Neuronal stem cell (in vitro differentiated cells): ENCODE results near the gene CCNDBP1. TPM values are rescaled to one million over a fixed set of nuclear protein-coding genes. Genes with fewer than 3 reads are reported as not detected.

ENCODE experiments used
- DNase-seq: peaks from one replicate; pipeline ENCODE4 v3.0.0-alpha.2; 2013; ENCODE audit warnings: low spot score
- H2AFZ ChIP-seq: one replicate; pipeline ENCODE4 v1.6.1; 2013; ENCODE audit warnings: mild to moderate bottlenecking, low read length, inconsistent platforms
- H2AK5ac ChIP-seq: 2 replicates; pipeline ENCODE4 v1.6.1; 2013; ENCODE audit warnings: low read depth, mild to moderate bottlenecking, inconsistent platforms, low read length, moderate library complexity, mixed read lengths
- H2BK120ac ChIP-seq: 2 replicates; pipeline ENCODE4 v1.6.1; 2013; ENCODE audit warnings: low read depth, mild to moderate bottlenecking, inconsistent platforms, low read length, moderate library complexity, mixed read lengths
- H2BK12ac ChIP-seq: one replicate; pipeline ENCODE4 v1.6.1; 2013; ENCODE audit warnings: low read length, inconsistent platforms
- H2BK15ac ChIP-seq: 2 replicates; pipeline ENCODE4 v1.6.1; 2013; ENCODE audit warnings: mild to moderate bottlenecking, low read length, inconsistent platforms, mixed read lengths
- H2BK5ac ChIP-seq: one replicate; pipeline ENCODE4 v1.6.1; 2013; ENCODE audit warnings: inconsistent platforms, mild to moderate bottlenecking, low read length, moderate library complexity
- H3K14ac ChIP-seq: one replicate; pipeline ENCODE4 v1.6.1; 2013; ENCODE audit warnings: low read length, inconsistent platforms
- H3K18ac ChIP-seq: 2 replicates; pipeline ENCODE4 v1.6.1; 2013; ENCODE audit warnings: low read length, inconsistent platforms
- H3K23ac ChIP-seq: 2 replicates; pipeline ENCODE4 v1.6.1; 2013; ENCODE audit warnings: low read depth, mild to moderate bottlenecking, mixed read lengths, low read length, inconsistent platforms; ENCODE audit not compliant: poor library complexity
- H3K27ac ChIP-seq: replicated peaks from 3 replicates; pipeline ENCODE4 v1.5.1; 2013; ENCODE audit warnings: low read length, inconsistent platforms
- H3K27me3 ChIP-seq, 3 experiments: 2 replicates each; pipeline ENCODE4 v1.6.1; 2013; ENCODE audit warnings: low read length in 3 of 3, mild to moderate bottlenecking in 2 of 3, inconsistent platforms in 1 of 3, low read depth in 1 of 3, mixed read lengths in 1 of 3, moderate library complexity in 1 of 3; ENCODE audit not compliant: control insufficient read depth in 3 of 3, insufficient read depth in 3 of 3
- H3K36me3 ChIP-seq, 2 donors: replicated peaks in 1 of 2; 2 replicates each; pipeline ENCODE4 v1.6.1; 2013; ENCODE audit warnings: low read length in 2 of 2; ENCODE audit not compliant: control insufficient read depth in 2 of 2, insufficient read depth in 2 of 2
- H3K4ac ChIP-seq: 2 replicates; pipeline ENCODE4 v1.6.1; 2013; ENCODE audit warnings: inconsistent platforms, mild to moderate bottlenecking, low read length, moderate library complexity
- H3K4me1 ChIP-seq, 2 donors: 1 replicate in 1 of 2; 2 replicates in 1 of 2; pipeline ENCODE4 v1.6.1; 2013; ENCODE audit warnings: low read length in 2 of 2, low read depth in 1 of 2; ENCODE audit not compliant: control insufficient read depth in 2 of 2, insufficient read depth in 1 of 2
- H3K4me2 ChIP-seq: one replicate; pipeline ENCODE4 v1.6.1; 2013; ENCODE audit warnings: mild to moderate bottlenecking, low read length, inconsistent platforms; ENCODE audit not compliant: insufficient read depth, poor library complexity, severe bottlenecking
- H3K4me3 ChIP-seq, 2 donors: 2 replicates each; pipeline ENCODE4 v1.5.1; 2013; ENCODE audit warnings: low read length in 2 of 2, mild to moderate bottlenecking in 2 of 2, inconsistent platforms in 1 of 2, moderate library complexity in 1 of 2
- H3K79me1 ChIP-seq: one replicate; pipeline ENCODE4 v1.6.1; 2013; ENCODE audit warnings: low read depth, mild to moderate bottlenecking, inconsistent platforms, low read length, moderate library complexity
- H3K9ac ChIP-seq: one replicate; pipeline ENCODE4 v1.6.1; 2013; ENCODE audit warnings: mild to moderate bottlenecking, low read depth, low read length, inconsistent platforms; ENCODE audit not compliant: poor library complexity
- H3K9me3 ChIP-seq, 2 donors: replicated peaks in 1 of 2; 2 replicates each; pipeline versions ENCODE3 to v1.6.1; 2013; ENCODE audit warnings: low read length in 2 of 2, mild to moderate bottlenecking in 2 of 2, inconsistent platforms in 1 of 2, low read depth in 1 of 2, mixed read lengths in 1 of 2, moderate library complexity in 1 of 2; ENCODE audit not compliant: control insufficient read depth in 2 of 2, insufficient read depth in 1 of 2
- H4K8ac ChIP-seq: one replicate; pipeline ENCODE4 v1.6.1; 2013; ENCODE audit warnings: low read depth, mild to moderate bottlenecking, inconsistent platforms, low read length, moderate library complexity
- H4K91ac ChIP-seq: one replicate; pipeline ENCODE4 v1.6.1; 2013; ENCODE audit warnings: low read length, low read depth, mild to moderate bottlenecking, inconsistent platforms; ENCODE audit not compliant: poor library complexity
- WGBS, 2 donors: extraction: QIAGEN DNeasy Blood & Tissue Kit; methylation state at CpG; one replicate each; pipeline ENCODE4 v1.1.7; 2013; ENCODE audit warnings: missing lambda C conversion rate in 2 of 2, mixed read lengths in 1 of 2; ENCODE audit not compliant: insufficient read length in 2 of 2, insufficient replicate concordance in 1 of 2; ENCODE audit errors: extremely low coverage in 2 of 2; 5-methylcytosine and 5-hydroxymethylcytosine counted together
- polyA plus RNA-seq, 2 experiments: library from polyadenylated mRNA; stranded (reverse); fragments of 200-250 nt; gene quantifications; one replicate each; pipeline ENCODE4 v1.2.3, GENCODE V29; 2013

The CCNDBP1 gene
- polyA plus RNA-seq (2013, experiment 1 of 2): 36.6 TPM
- polyA plus RNA-seq (2013, experiment 2 of 2): 34.7 TPM

GRCh38 chr15:43185157-43186002 is at the start of gene CCNDBP1:
TSS of gene CCNDBP1 (plus strand) at chr15:43185403. CDS start at chr15:43185499, 96 bp downstream.
- WGBS, 2 donors: no CpG with 5 or more reads among the region's 69 CpGs
- peak within 1 kb of the TSS; percentile 95 for H3K18ac ChIP-seq

GRCh38 chr15:43143203-43143941 is 41.8 kb upstream of the CCNDBP1 start:
- no peaks in the 10 kb centered on the region for H3K4me1 ChIP-seq
- H3K36me3 ChIP-seq: peaks cover 1 to 49% of the 10 kb centered on the region in 2 donors
- no peak overlapping the region for H2BK120ac ChIP-seq
- H3K4me2 ChIP-seq: no peak overlapping the region
- no peak overlapping the region for H3K4me3 ChIP-seq
- no peak overlapping the region for H3K27ac ChIP-seq
- no peak overlapping the region for H3K23ac ChIP-seq
- no peak overlapping the region for H3K14ac ChIP-seq
- no CpG with 5 or more reads among the region's 4 CpGs for WGBS, 2 donors
- DNase-seq: no peak
- H4K8ac ChIP-seq: no peak overlapping the region
- H2BK5ac ChIP-seq: no peak overlapping the region
- no peak overlapping the region for H3K18ac ChIP-seq
- no peak overlapping the region for H3K9ac ChIP-seq
- H2AFZ ChIP-seq: no peak overlapping the region
- peaks cover 0 to 3% of the 10 kb centered on the region in 2 donors for H3K9me3 ChIP-seq
- no peak overlapping the region for H4K91ac ChIP-seq
- no peaks in the 10 kb centered on the region for H3K79me1 ChIP-seq
- H2AK5ac ChIP-seq: no peak overlapping the region
- H2BK15ac ChIP-seq: no peak overlapping the region
- H2BK12ac ChIP-seq: no peak overlapping the region
- H3K27me3 ChIP-seq: no peaks in the 10 kb centered on the region
- H3K4ac ChIP-seq: no peak overlapping the region

More at GRCh38 chr15:43185157-43186002, at the start of gene CCNDBP1:
- Histone ChIP-seq H2AFZ (peak within 1 kb of the TSS; percentile 97), H3K79me1 (no peaks in the 10 kb centered on the region), H3K4ac (no peak within 1 kb of the TSS), H2BK120ac (no peak within 1 kb of the TSS), H3K36me3 (peaks cover 4 to 43% of the 10 kb centered on the region in 2 donors), H3K9ac (peak within 1 kb of the TSS; percentile 85), H2BK5ac (no peak within 1 kb of the TSS), H3K27ac (peak within 1 kb of the TSS; percentile 84), H2AK5ac (no peak within 1 kb of the TSS), H3K4me2 (peak within 1 kb of the TSS; percentile 89), H2BK15ac (no peak within 1 kb of the TSS), H4K8ac (peak within 1 kb of the TSS; percentile 73), H3K27me3 (no peaks in the 10 kb centered on the region), H3K4me1 (peaks cover 4 to 7% of the 10 kb centered on the region in 2 donors), H3K9me3 (no peaks in the 10 kb centered on the region), H2BK12ac (no peak within 1 kb of the TSS), H4K91ac (no peak within 1 kb of the TSS), H3K23ac (peak within 1 kb of the TSS; percentile 98), H3K14ac (no peak within 1 kb of the TSS), H3K4me3 (peak within 1 kb of the TSS; percentile 69 to 96)
- peak; percentile 86 for DNase-seq

GRCh38 chr15:43144512-43144911 is 40.7 kb upstream of the CCNDBP1 start:
- Histone ChIP-seq H3K18ac (no peak overlapping the region), H3K36me3 (peaks cover 1 to 48% of the 10 kb centered on the region in 2 donors), H3K14ac (no peak overlapping the region), H3K9me3 (peaks cover 0 to 3% of the 10 kb centered on the region in 2 donors), H3K4me2 (no peak overlapping the region), H4K8ac (no peak overlapping the region), H3K23ac (no peak overlapping the region), H3K4me3 (no peak overlapping the region), H4K91ac (no peak overlapping the region), H3K27me3 (no peaks in the 10 kb centered on the region), H2BK12ac (no peak overlapping the region), H3K4ac (no peak overlapping the region), H3K27ac (no peak overlapping the region), H3K9ac (no peak overlapping the region), H3K79me1 (no peaks in the 10 kb centered on the region), H2AFZ (no peak overlapping the region), H2BK5ac (no peak overlapping the region), H2AK5ac (no peak overlapping the region), H2BK15ac (no peak overlapping the region), H2BK120ac (no peak overlapping the region), H3K4me1 (no peaks in the 10 kb centered on the region)
- DNase-seq: no peak

- H3K27ac ChIP-seq: no peak overlapping the region
- no peak overlapping the region for H2BK5ac ChIP-seq
- no peaks in the 10 kb centered on the region for H3K9me3 ChIP-seq
- H2BK120ac ChIP-seq: no peak overlapping the region
- H4K91ac ChIP-seq: no peak overlapping the region
- DNase-seq: no peak
- no peak overlapping the region for H2BK15ac ChIP-seq
- H3K27me3 ChIP-seq: no peaks in the 10 kb centered on the region
- no peak overlapping the region for H3K23ac ChIP-seq
- H3K4me1 ChIP-seq: no peaks in the 10 kb centered on the region
- H3K36me3 ChIP-seq: peaks cover 2 to 46% of the 10 kb centered on the region in 2 donors
- no peak overlapping the region for H2AFZ ChIP-seq
- H3K4ac ChIP-seq: no peak overlapping the region
- H3K18ac ChIP-seq: no peak overlapping the region
- no peak overlapping the region for H3K4me3 ChIP-seq
- no peak overlapping the region for H3K4me2 ChIP-seq
- no peak overlapping the region for H3K9ac ChIP-seq
- H2AK5ac ChIP-seq: no peak overlapping the region
- H3K14ac ChIP-seq: no peak overlapping the region
- no peak overlapping the region for H2BK12ac ChIP-seq
- no peak overlapping the region for H4K8ac ChIP-seq
- H3K79me1 ChIP-seq: no peaks in the 10 kb centered on the region
- no CpG with 5 or more reads among the region's 5 CpGs for WGBS, 2 donors
Observed at GRCh38 chr15:43146184-43146583, 39.0 kb upstream of the CCNDBP1 start.
